CD4-positive, alpha-beta memory T cell (primary cell): Measurements from ENCODE around the gene TTC39C. TPM values are rescaled to one million over a fixed set of nuclear protein-coding genes. Genes with fewer than 3 reads are reported as not detected.

Experiments
- CTCF ChIA-PET: fragments of 350-600 bp; sonication (Branson Sonifier 250); formaldehyde crosslinking; loops from one replicate; lab custom pipeline; 2021; ENCODE audit warnings: inconsistent platforms; ENCODE audit not compliant: partially characterized antibody; lab: Charles Lee
- POLR2A ChIA-PET: fragments of 350-600 bp; sonication (Branson Sonifier 250); formaldehyde crosslinking; loops from one replicate; lab custom pipeline; 2021; ENCODE audit not compliant: partially characterized antibody; lab: Charles Lee
- DNase-seq, 5 donors: peaks; one replicate each; pipeline versions ENCODE4 v3.0.0 to v3.0.0-alpha.2; 2020 to 2022; ENCODE audit warnings: mixed read lengths in 1 of 5
- H3K27ac ChIP-seq: one replicate; pipeline ENCODE4 v1.7.0; 2013; ENCODE audit warnings: low read depth, low read length
- H3K27me3 ChIP-seq: 2 replicates; pipeline ENCODE4 v1.7.0; 2013; ENCODE audit warnings: mild to moderate bottlenecking, low read length, moderate library complexity; ENCODE audit not compliant: insufficient read depth
- H3K36me3 ChIP-seq: 2 replicates; pipeline ENCODE4 v1.7.0; 2013; ENCODE audit warnings: mild to moderate bottlenecking, low read length, moderate library complexity; ENCODE audit not compliant: insufficient read depth
- H3K4me1 ChIP-seq: 2 replicates; pipeline ENCODE4 v1.7.0; 2013; ENCODE audit warnings: mild to moderate bottlenecking, low read length, moderate library complexity; ENCODE audit not compliant: insufficient read depth
- H3K4me3 ChIP-seq, 2 donors: one replicate each; pipeline ENCODE4 v1.7.0; 2013; ENCODE audit warnings: low read length in 2 of 2, mild to moderate bottlenecking in 1 of 2
- H3K9me3 ChIP-seq, 2 donors: one replicate each; pipeline ENCODE4 v1.7.0; 2013; ENCODE audit warnings: low read length in 2 of 2, control low read depth in 1 of 2; ENCODE audit not compliant: control insufficient read depth in 1 of 2
- H3K27ac Mint-ChIP-seq, 7 donors: one replicate each; pipeline ENCODE4 v1.8.0; 2020 to 2021; ENCODE audit warnings: mixed read lengths in 7 of 7, mild to moderate bottlenecking in 6 of 7, inconsistent platforms in 3 of 7, moderate library complexity in 3 of 7
- H3K27me3 Mint-ChIP-seq, 2 donors: one replicate each; pipeline ENCODE4 v1.8.0; 2020 to 2021; ENCODE audit warnings: mixed read lengths in 2 of 2
- H3K36me3 Mint-ChIP-seq, 2 donors: one replicate each; pipeline ENCODE4 v1.8.0; 2020 to 2021; ENCODE audit warnings: mixed read lengths in 2 of 2, inconsistent platforms in 1 of 2, mild to moderate bottlenecking in 1 of 2
- H3K4me1 Mint-ChIP-seq, 4 donors: one replicate each; pipeline ENCODE4 v1.8.0; 2020 to 2021; ENCODE audit warnings: mixed read lengths in 4 of 4, mild to moderate bottlenecking in 1 of 4
- H3K4me3 Mint-ChIP-seq, 8 donors: one replicate each; pipeline ENCODE4 v1.8.0; 2020 to 2021; ENCODE audit warnings: mixed read lengths in 8 of 8, mild to moderate bottlenecking in 7 of 8, moderate library complexity in 6 of 8, inconsistent platforms in 3 of 8
- H3K9me3 Mint-ChIP-seq, 8 donors: one replicate each; pipeline ENCODE4 v1.8.0; 2020 to 2021; ENCODE audit warnings: mixed read lengths in 8 of 8, mild to moderate bottlenecking in 5 of 8, inconsistent platforms in 3 of 8, moderate library complexity in 1 of 8
- intact Hi-C: fragments of 100-400 bp; cut with micrococcal nuclease; formaldehyde crosslinking; loops from one replicate; pipeline ENCODE4 v1.15.1; 2023
- polyA plus RNA-seq, 2 donors: library from polyadenylated mRNA; unstranded; fragments of 300-500 nt; fragmentation: Illumina TruSeq; gene quantifications; one replicate each; pipeline ENCODE4 v1.2.3, GENCODE V29; 2021
- total RNA-seq, 2 experiments: library from RNA; stranded (reverse); gene quantifications; one replicate each; pipeline ENCODE4 v1.2.3, GENCODE V29; 2021

The TTC39C gene
- total and polyA plus RNA-seq, 4 experiments from 2014 or later = 134 to 180 (median 167) TPM

GRCh38 chr18:24009651-24010333 lies 4.8 kb upstream of the TTC39C start:
- no peaks in the 10 kb centered on the region for H3K9me3 ChIP-seq
- no peaks in the 10 kb centered on the region for H3K36me3 ChIP-seq
- Mint-ChIP-seq H3K9me3 (no peaks in the 10 kb centered on the region), H3K4me1 (peaks cover 52 to 76% (median 66%) of the 10 kb centered on the region in 4 donors), H3K4me3 (peak overlapping the region in 7 of 8 donors; percentile 63 to 89 (median 72)), H3K27me3 (no peaks in the 10 kb centered on the region), H3K36me3 (no peaks in the 10 kb centered on the region), H3K27ac (peak overlapping the region; percentile 89 to 99 (median 97))
- peak in 4 of 5 donors; percentile 40 to 56 (median 48) for DNase-seq
- intact Hi-C loops = loop anchor here (1.0 to 5.0 kb wide), 4 partner anchors 15 to 387 kb away; no protein-coding TSS in a partner anchor
- H3K4me3 ChIP-seq = no peak overlapping the region
- H3K4me1 ChIP-seq = peaks cover 91% of the 10 kb centered on the region
- CTCF ChIA-PET = interaction anchor here (0.7 to 5.9 kb wide), 19 partner anchors 9 to 403 kb away, joined by 3 to 39 read pairs (median 4); no protein-coding TSS in a partner anchor
- no peaks in the 10 kb centered on the region for H3K27me3 ChIP-seq
- POLR2A ChIA-PET = interaction anchor here (0.8 to 15.2 kb wide), 7 partner anchors 9 to 181 kb away, joined by 3 to 241 read pairs (median 22); no protein-coding TSS in a partner anchor
- H3K27ac ChIP-seq = peak overlapping the region; percentile 72

DNA sequence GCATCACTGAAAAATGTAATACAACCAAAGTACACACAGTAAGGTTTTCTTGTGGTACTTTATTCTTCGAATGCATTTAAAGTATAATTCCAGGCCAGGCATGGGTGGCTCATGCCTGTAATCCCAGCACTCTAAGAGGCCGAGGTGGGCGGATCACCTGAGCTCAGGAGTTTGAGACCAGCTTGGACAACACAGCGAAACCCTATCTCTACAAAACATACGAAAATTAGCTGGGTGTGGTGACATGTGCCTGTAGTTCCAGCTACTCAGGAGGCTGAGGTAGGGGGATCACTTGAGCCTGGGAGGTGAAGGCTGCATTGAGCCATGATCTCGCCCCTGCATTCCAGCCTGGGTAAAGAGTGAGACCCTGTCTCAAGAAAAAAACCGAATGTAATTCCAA lies 3.9 kb upstream of the TTC39C start:
- Histone ChIP-seq H3K4me1 (peaks cover 83% of the 10 kb centered on the region), H3K4me3 (peak overlapping the region; percentile 7 to 39), H3K27me3 (no peaks in the 10 kb centered on the region), H3K36me3 (no peaks in the 10 kb centered on the region), H3K27ac (peak overlapping the region; percentile 72), H3K9me3 (no peaks in the 10 kb centered on the region)
- peak overlapping the region in 7 of 8 donors; percentile 71 to 89 (median 86) for H3K4me3 Mint-ChIP-seq
- H3K27me3 Mint-ChIP-seq = no peaks in the 10 kb centered on the region
- peak overlapping the region; percentile 90 to 99 (median 98) for H3K27ac Mint-ChIP-seq
- H3K9me3 Mint-ChIP-seq = no peaks in the 10 kb centered on the region
- H3K36me3 Mint-ChIP-seq = peaks cover 3 to 6% of the 10 kb centered on the region in 2 donors
- DNase-seq = no peak
- ChIA-PET CTCF (interaction anchor here (0.7 to 5.9 kb wide), 21 partner anchors 10 to 403 kb away, joined by 3 to 39 read pairs (median 4); no protein-coding TSS in a partner anchor), POLR2A (interaction anchor here (0.8 to 15.2 kb wide), 9 partner anchors 9 to 182 kb away, joined by 3 to 241 read pairs (median 8); no protein-coding TSS in a partner anchor)
- intact Hi-C loops = loop anchor here (1.0 to 5.0 kb wide), 3 partner anchors 9 to 183 kb away; no protein-coding TSS in a partner anchor
- peaks cover 49 to 77% (median 62%) of the 10 kb centered on the region in 4 donors for H3K4me1 Mint-ChIP-seq

- Histone ChIP-seq H3K4me1 (peaks cover 76% of the 10 kb centered on the region), H3K36me3 (no peaks in the 10 kb centered on the region), H3K27ac (peak overlapping the region; percentile 72), H3K27me3 (no peaks in the 10 kb centered on the region), H3K9me3 (no peaks in the 10 kb centered on the region), H3K4me3 (peak overlapping the region; percentile 20 to 39)
- Mint-ChIP-seq H3K9me3 (no peaks in the 10 kb centered on the region), H3K27ac (peak overlapping the region; percentile 90 to 99 (median 98)), H3K4me1 (peaks cover 47 to 80% (median 60%) of the 10 kb centered on the region in 4 donors), H3K36me3 (peaks cover 6 to 13% of the 10 kb centered on the region in 2 donors), H3K4me3 (peak overlapping the region; percentile 71 to 89 (median 84)), H3K27me3 (no peaks in the 10 kb centered on the region)
- peak; percentile 62 to 81 (median 74) for DNase-seq
- ChIA-PET CTCF (interaction anchor here (0.7 to 5.9 kb wide), 18 partner anchors 11 to 200 kb away, joined by 3 to 39 read pairs (median 6); no protein-coding TSS in a partner anchor), POLR2A (interaction anchor here (0.7 to 15.2 kb wide), 10 partner anchors 8 to 92 kb away, joined by 3 to 241 read pairs (median 6); no protein-coding TSS in a partner anchor)
- intact Hi-C loops = loop anchor here (1.0 to 5.0 kb wide), 3 partner anchors 10 to 184 kb away; no protein-coding TSS in a partner anchor
These were observed 3.2 kb upstream of the TTC39C start for GRCh38 chr18:24011123-24011917.

- no peak overlapping the region for H3K4me3 ChIP-seq
- peaks cover 54 to 87% (median 64%) of the 10 kb centered on the region in 4 donors for H3K4me1 Mint-ChIP-seq
- CTCF ChIA-PET = interaction anchor here (1.3 to 1.9 kb wide), 2 partner anchors 13 to 108 kb away, joined by 3 to 4 read pairs; no protein-coding TSS in a partner anchor
- H3K4me1 ChIP-seq = peaks cover 77% of the 10 kb centered on the region
- H3K36me3 ChIP-seq = no peaks in the 10 kb centered on the region
- peak overlapping the region; percentile 41 to 89 (median 81) for H3K4me3 Mint-ChIP-seq
- POLR2A ChIA-PET = interaction anchor here (1.9 to 15.2 kb wide), 6 partner anchors 10 to 41 kb away, joined by 5 to 241 read pairs (median 35); no protein-coding TSS in a partner anchor
- H3K27ac Mint-ChIP-seq = peak overlapping the region; percentile 90 to 99 (median 98)
- H3K9me3 ChIP-seq = no peaks in the 10 kb centered on the region
- intact Hi-C loops = loop anchor here (2.0 to 5.0 kb wide), 2 partner anchors 186 to 510 kb away; partner anchors contain the start of gene RMC1
- peak overlapping the region; percentile 72 for H3K27ac ChIP-seq
- DNase-seq = no peak
- no peaks in the 10 kb centered on the region for H3K27me3 ChIP-seq
- no peaks in the 10 kb centered on the region for H3K27me3 Mint-ChIP-seq
- H3K9me3 Mint-ChIP-seq = no peaks in the 10 kb centered on the region
- peaks cover 16 to 21% of the 10 kb centered on the region in 2 donors for H3K36me3 Mint-ChIP-seq
These were observed 1.5 kb upstream of the TTC39C start for GRCh38 chr18:24013051-24013450.

- H3K36me3 Mint-ChIP-seq = peaks cover 20 to 36% of the 10 kb centered on the region in 2 donors
- H3K27ac Mint-ChIP-seq = peak overlapping the region; percentile 87 to 98 (median 94)
- DNase-seq = peak in 4 of 5 donors; percentile 39 to 66 (median 44)
- intact Hi-C loops = loop anchor here (1.0 to 5.0 kb wide), 3 partner anchors 61 to 188 kb away; no protein-coding TSS in a partner anchor
- CTCF ChIA-PET = interaction anchor here (1.2 kb wide), 1 partner anchor 46 kb away, joined by 3 read pairs; no protein-coding TSS in a partner anchor
- peak overlapping the region; percentile 92 to 100 (median 96) for H3K4me3 Mint-ChIP-seq
- Histone ChIP-seq H3K27ac (peak overlapping the region; percentile 75), H3K4me1 (peaks cover 77% of the 10 kb centered on the region), H3K9me3 (no peaks in the 10 kb centered on the region), H3K36me3 (no peaks in the 10 kb centered on the region), H3K27me3 (no peaks in the 10 kb centered on the region), H3K4me3 (peak overlapping the region; percentile 73 to 83)
- POLR2A ChIA-PET = interaction anchor here (0.9 to 15.2 kb wide), 22 partner anchors 8 to 187 kb away, joined by 3 to 241 read pairs (median 4); no protein-coding TSS in a partner anchor
- H3K4me1 Mint-ChIP-seq = peaks cover 53 to 87% (median 64%) of the 10 kb centered on the region in 4 donors
- H3K27me3 Mint-ChIP-seq = no peaks in the 10 kb centered on the region
- H3K9me3 Mint-ChIP-seq = no peaks in the 10 kb centered on the region
These were observed 558 bp downstream of the TTC39C start for GRCh38 chr18:24014986-24015638.
